ENCODE results near the gene TMPO. TPM values are rescaled to one million over a fixed set of nuclear protein-coding genes. Genes with fewer than 3 reads are reported as not detected.

Gene TMPO
- 10 to 100 TPM; 70.4 to 96.6 (median 77.1) TPM for total RNA-seq

GRCh38 chr12:98515287-98516110, at the start of gene TMPO:
TMPO (plus strand) TSS chr12:98515590; CDS start chr12:98515868, 278 bp downstream.
- peak; percentile 52 for DNase-seq
- TF ChIP-seq, protein P1, sequence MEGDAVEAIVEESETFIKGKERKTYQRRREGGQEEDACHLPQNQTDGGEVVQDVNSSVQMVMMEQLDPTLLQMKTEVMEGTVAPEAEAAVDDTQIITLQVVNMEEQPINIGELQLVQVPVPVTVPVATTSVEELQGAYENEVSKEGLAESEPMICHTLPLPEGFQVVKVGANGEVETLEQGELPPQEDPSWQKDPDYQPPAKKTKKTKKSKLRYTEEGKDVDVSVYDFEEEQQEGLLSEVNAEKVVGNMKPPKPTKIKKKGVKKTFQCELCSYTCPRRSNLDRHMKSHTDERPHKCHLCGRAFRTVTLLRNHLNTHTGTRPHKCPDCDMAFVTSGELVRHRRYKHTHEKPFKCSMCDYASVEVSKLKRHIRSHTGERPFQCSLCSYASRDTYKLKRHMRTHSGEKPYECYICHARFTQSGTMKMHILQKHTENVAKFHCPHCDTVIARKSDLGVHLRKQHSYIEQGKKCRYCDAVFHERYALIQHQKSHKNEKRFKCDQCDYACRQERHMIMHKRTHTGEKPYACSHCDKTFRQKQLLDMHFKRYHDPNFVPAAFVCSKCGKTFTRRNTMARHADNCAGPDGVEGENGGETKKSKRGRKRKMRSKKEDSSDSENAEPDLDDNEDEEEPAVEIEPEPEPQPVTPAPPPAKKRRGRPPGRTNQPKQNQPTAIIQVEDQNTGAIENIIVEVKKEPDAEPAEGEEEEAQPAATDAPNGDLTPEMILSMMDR (IDR thresholded peaks at IDR 0.05) = peak in 1 of 6 experiments; percentile 3
- peak in 3 of 4 donors; percentile 87 to 96 (median 87) for TF ChIP-seq POLR2A (IDR thresholded peaks at IDR 0.05)
- Histone ChIP-seq H3K27ac (peak within 1 kb of the TSS; percentile 89 to 98 (median 97)), H3K4me1 (peaks cover 10 to 58% (median 16%) of the 10 kb centered on the region in 3 donors), H3K4me3 (peak within 1 kb of the TSS; percentile 81 to 100 (median 97)), H3K36me3 (no peaks in the 10 kb centered on the region), H3K9me3 (no peaks in the 10 kb centered on the region), H3K27me3 (no peaks in the 10 kb centered on the region)
- WGBS, 2 donors = 0% methylated on average over 8 to 11 of the region's 88 CpGs
- intact Hi-C loops (cut with DNase I) = loop anchor here (2.0 kb wide), 1 partner anchor 13 kb away; no protein-coding TSS in a partner anchor

DNA sequence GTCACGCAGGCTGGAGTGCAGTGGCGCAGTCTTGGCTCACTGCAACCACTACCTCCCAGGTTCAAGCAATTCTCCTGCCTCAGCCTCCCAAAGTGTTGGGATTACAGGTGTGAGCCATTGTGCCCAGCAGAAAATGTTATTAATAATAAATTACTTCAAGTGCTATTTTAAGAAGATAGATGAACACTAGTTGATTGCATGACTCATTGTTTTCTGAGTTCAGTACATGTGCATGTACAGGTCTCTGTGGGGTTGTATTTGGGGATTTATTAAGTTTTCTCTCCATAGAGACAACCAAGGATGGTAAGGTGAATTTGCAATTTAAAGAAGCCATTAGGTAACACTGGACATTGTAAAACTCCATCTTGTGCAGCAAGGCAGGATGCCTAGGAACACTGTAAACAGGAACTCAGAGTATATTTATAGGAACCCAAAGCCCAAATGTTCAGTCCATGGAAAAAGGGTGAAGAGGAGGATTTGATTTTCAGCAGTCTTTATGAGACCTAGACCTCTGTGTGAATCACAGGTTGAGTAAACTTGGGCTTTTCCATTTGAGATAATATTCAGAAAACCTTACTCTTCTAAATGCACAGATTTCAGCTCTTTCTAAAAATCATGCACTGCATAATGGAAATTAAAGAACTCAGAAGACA, 49.3 kb upstream of the TMPO start:
- 74 to 94% methylated on average over 2 of the region's 2 CpGs for WGBS, 2 donors

GRCh38 chr12:98466640-98467400, 48.6 kb upstream of the TMPO start:
- TF ChIP-seq, protein P1 (IDR thresholded peaks at IDR 0.05) = no peak
- no peak for DNase-seq
- Histone ChIP-seq H3K27me3 (no peaks in the 10 kb centered on the region), H3K36me3 (no peaks in the 10 kb centered on the region), H3K27ac (no peak overlapping the region), H3K9me3 (no peaks in the 10 kb centered on the region), H3K4me1 (peaks cover 0 to 3% (median 0%) of the 10 kb centered on the region in 3 donors), H3K4me3 (no peak overlapping the region)
- intact Hi-C loops (cut with DNase I) = no loop called here
- 67 to 69% methylated on average over 5 of the region's 5 CpGs for WGBS, 2 donors

More for the DNA sequence above, 49.3 kb upstream of the TMPO start:
- no peak for DNase-seq
- TF ChIP-seq POLR2A (IDR thresholded peaks at IDR 0.05) = no peak
- TF ChIP-seq, protein P1 (IDR thresholded peaks at IDR 0.05) = no peak
- peaks cover 0 to 3% (median 0%) of the 10 kb centered on the region in 3 donors for H3K4me1 ChIP-seq
- intact Hi-C loops (cut with DNase I) = no loop called here
- H3K27me3 ChIP-seq = no peaks in the 10 kb centered on the region
- no peaks in the 10 kb centered on the region for H3K9me3 ChIP-seq
- H3K4me3 ChIP-seq = no peak overlapping the region
- H3K36me3 ChIP-seq = no peaks in the 10 kb centered on the region
- H3K27ac ChIP-seq = no peak overlapping the region

GRCh38 chr12:98469109-98469508, 46.3 kb upstream of the TMPO start:
- Histone ChIP-seq H3K36me3 (no peaks in the 10 kb centered on the region), H3K4me3 (no peak overlapping the region), H3K4me1 (peaks cover 0 to 3% (median 0%) of the 10 kb centered on the region in 3 donors), H3K27me3 (no peaks in the 10 kb centered on the region), H3K27ac (no peak overlapping the region), H3K9me3 (no peaks in the 10 kb centered on the region)
- intact Hi-C loops (cut with DNase I) = no loop called here
- WGBS, 2 donors = 82 to 100% methylated on average over 2 of the region's 2 CpGs
- TF ChIP-seq, protein P1 (IDR thresholded peaks at IDR 0.05) = no peak
- no peak for TF ChIP-seq POLR2A (IDR thresholded peaks at IDR 0.05)
- DNase-seq = no peak

All from esophagus squamous epithelium (tissue), 5 donors.